ENCODE data around the gene QARS1.

DNA sequence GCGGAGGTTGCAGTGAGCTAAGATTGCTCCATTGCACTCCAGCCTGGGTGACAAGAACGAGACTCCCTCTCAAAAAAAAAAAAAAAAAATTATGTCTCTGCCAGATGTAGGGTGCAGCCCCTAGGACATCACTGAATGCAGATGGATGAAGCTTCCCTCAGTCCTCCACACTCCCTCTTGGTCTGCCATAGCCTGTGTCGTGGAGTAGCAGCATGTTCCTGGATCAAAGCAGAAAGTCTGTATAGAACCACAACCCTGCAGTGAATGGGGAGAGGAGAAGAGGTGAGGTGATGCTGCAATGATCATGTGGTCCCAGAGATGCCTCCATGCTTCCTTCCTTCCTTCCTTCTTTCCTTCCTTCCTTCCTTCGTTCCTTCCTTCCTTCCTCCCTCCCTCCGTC is 43.6 kb upstream of the QARS1 start:
- TF ChIP-seq, protein P1, sequence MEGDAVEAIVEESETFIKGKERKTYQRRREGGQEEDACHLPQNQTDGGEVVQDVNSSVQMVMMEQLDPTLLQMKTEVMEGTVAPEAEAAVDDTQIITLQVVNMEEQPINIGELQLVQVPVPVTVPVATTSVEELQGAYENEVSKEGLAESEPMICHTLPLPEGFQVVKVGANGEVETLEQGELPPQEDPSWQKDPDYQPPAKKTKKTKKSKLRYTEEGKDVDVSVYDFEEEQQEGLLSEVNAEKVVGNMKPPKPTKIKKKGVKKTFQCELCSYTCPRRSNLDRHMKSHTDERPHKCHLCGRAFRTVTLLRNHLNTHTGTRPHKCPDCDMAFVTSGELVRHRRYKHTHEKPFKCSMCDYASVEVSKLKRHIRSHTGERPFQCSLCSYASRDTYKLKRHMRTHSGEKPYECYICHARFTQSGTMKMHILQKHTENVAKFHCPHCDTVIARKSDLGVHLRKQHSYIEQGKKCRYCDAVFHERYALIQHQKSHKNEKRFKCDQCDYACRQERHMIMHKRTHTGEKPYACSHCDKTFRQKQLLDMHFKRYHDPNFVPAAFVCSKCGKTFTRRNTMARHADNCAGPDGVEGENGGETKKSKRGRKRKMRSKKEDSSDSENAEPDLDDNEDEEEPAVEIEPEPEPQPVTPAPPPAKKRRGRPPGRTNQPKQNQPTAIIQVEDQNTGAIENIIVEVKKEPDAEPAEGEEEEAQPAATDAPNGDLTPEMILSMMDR (IDR thresholded peaks at IDR 0.05) = no peak
- no peak for TF ChIP-seq POLR2AphosphoS5 (IDR thresholded peaks at IDR 0.05)

Measured in breast epithelium (tissue), 3 donors.